ENCODE measurements around the gene MGAT5B.
"Not testable (repeated sequence)": the region's sequence is repeated elsewhere in the genome, so short reads cannot be mapped to it uniquely, and the experiment has no call there.

MGAT5B gene

GRCh38 chr17:76848670-76849069 lies 19.5 kb upstream of the MGAT5B start:
- H3K4me3 ChIP-seq (ENCODE audit: low read depth, low read length) = no peak overlapping the region
- TF ChIP-seq CTCF (IDR thresholded peaks at IDR 0.05; ENCODE audit: low read depth, low read length) = no peak

- H3K4me3 ChIP-seq (ENCODE audit: low read depth, low read length) = not testable (repeated sequence)
Observed at GRCh38 chr17:76849160-76849559, 19.0 kb upstream of the MGAT5B start.

DNA sequence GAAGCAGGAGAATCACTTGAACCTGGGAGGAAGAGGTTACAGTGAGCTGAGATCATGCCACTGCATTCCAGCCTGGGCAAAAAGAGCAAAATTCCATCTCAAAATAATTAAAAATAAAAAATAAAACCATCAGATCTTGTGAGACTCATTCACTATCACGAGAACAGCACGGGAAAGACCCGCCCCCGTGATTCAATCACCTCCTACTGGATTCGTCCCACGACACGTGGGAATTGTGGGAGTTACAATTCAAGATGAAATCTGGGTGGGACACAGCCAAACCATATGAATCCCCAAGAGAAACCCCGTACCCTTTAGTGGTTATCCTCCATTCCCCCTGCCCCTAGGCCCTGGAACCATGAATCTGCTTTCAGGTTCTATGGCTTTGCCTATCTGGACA lies 15.4 kb upstream of the MGAT5B start:
- no peak for TF ChIP-seq CTCF (IDR thresholded peaks at IDR 0.05; ENCODE audit: low read depth, low read length)
- H3K4me3 ChIP-seq (ENCODE audit: low read depth, low read length) = no peak overlapping the region

GRCh38 chr17:76855105-76855504 lies 13.1 kb upstream of the MGAT5B start:
- no peak overlapping the region for H3K4me3 ChIP-seq (ENCODE audit: low read depth, low read length)
- no peak for TF ChIP-seq CTCF (IDR thresholded peaks at IDR 0.05; ENCODE audit: low read depth, low read length)

DNA sequence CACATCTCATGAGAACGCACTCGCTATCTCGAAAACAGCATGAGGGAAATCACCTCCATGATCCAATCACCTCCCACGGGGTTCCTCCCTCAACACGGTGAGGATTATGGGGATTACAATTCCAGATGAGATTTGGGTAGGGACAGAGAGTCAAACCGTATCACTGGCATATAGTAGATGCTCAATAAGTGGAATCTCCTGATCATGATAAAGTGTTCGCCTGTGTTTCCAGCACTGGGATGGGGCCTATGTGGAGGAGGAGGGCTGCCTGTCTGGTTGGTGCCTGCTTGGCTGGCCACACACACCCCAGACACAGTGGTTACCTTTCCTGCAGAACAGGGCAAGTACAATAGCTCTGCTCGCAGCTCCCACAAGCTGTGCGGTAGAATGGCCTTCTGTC lies 6.1 kb upstream of the MGAT5B start:
- no peak for TF ChIP-seq CTCF (IDR thresholded peaks at IDR 0.05; ENCODE audit: low read depth, low read length)
- no peak overlapping the region for H3K4me3 ChIP-seq (ENCODE audit: low read depth, low read length)

- no peak for TF ChIP-seq CTCF (IDR thresholded peaks at IDR 0.05; ENCODE audit: low read depth, low read length)
- H3K4me3 ChIP-seq (ENCODE audit: low read depth, low read length) = no peak overlapping the region
Observed at GRCh38 chr17:76862494-76862893, 5.7 kb upstream of the MGAT5B start.

DNA sequence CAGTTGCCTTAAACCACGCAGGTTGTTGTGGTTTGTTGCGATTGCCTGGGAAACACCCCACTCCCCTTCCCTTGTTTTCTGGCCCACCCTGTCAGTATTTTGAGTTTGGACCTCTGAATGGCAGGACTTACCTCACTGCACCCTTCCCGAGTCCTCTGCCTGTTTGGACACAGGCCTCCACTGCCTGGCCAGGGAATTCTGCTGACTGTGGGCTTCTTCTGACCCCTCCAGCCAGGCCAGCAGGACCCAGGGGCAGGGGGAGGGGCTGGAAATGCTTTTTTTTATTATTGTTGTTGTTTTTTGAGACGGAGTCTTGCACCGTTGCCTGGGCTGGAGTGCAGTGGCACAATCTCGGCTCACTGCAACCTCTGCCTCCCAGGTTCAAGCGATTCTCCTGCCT lies 4.2 kb upstream of the MGAT5B start:
- no peak for TF ChIP-seq CTCF (IDR thresholded peaks at IDR 0.05; ENCODE audit: low read depth, low read length)
- H3K4me3 ChIP-seq (ENCODE audit: low read depth, low read length) = no peak overlapping the region

DNA sequence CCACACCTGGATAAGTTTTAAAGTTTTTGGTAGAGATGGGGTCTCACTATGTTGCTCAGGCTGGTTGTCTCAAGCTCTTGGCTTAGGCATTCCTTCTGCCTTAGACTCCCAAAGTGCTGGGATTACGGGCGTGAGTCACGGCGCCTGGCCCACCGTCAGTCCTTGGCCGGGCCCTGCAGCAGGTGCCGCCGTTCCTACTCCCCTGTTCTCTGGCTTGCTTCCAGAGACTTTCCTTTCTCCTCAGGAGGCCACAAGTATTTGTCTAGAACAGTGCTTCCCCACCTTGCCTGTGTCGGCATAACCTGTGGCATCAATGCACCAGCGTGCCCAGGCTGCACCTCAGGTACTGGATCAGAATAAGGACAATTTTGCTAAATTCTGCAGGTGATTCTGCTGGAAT lies 3.0 kb upstream of the MGAT5B start:
- no peak overlapping the region for H3K4me3 ChIP-seq (ENCODE audit: low read depth, low read length)
- TF ChIP-seq CTCF (IDR thresholded peaks at IDR 0.05; ENCODE audit: low read depth, low read length) = no peak
